ENCODE measurements around the gene SST. TPM values are rescaled to one million over a fixed set of nuclear protein-coding genes. Genes with fewer than 3 reads are reported as not detected.

SST gene
- total and polyA plus RNA-seq, 2 of the 13 experiments (the other 11 are each of a cell fraction or from before 2014, with no cell fraction given): not detected

- TF ChIP-seq FOSL1 (CRISPR knock-in tag; IDR thresholded peaks at IDR 0.05; ENCODE audit: borderline replicate concordance) (peak; percentile 72), ZNF562 (CRISPR knock-in tag; IDR thresholded peaks at IDR 0.05; ENCODE audit: borderline replicate concordance) (no peak), ZNF788 (CRISPR knock-in tag; IDR thresholded peaks at IDR 0.05; ENCODE audit: borderline replicate concordance) (peak; percentile 69), ATF5 (CRISPR knock-in tag; IDR thresholded peaks at IDR 0.05; ENCODE audit: low read depth) (0 out of 2 replicates have a peak, but pooled peaks have one; percentile 81), PAWR (CRISPR knock-in tag; IDR thresholded peaks at IDR 0.05; ENCODE audit: borderline replicate concordance) (no peak), ZMYM3 (CRISPR knock-in tag; IDR thresholded peaks at IDR 0.05) (no peak), NFIC (IDR thresholded peaks at IDR 0.05; ENCODE audit: low read length) (no peak), IKZF4 (CRISPR knock-in tag; IDR thresholded peaks at IDR 0.05; ENCODE audit: borderline replicate concordance, low read depth, not compliant biosample characterization) (peak; percentile 95), ZNF510 (CRISPR knock-in tag; IDR thresholded peaks at IDR 0.05; ENCODE audit: low read depth) (0 out of 2 replicates have a peak, but pooled peaks have one; percentile 53), ZFP62 (CRISPR knock-in tag; IDR thresholded peaks at IDR 0.05) (no peak), TARDBP (CRISPR knock-in tag; IDR thresholded peaks at IDR 0.05) (no peak), HNF1A (IDR thresholded peaks at IDR 0.05; ENCODE audit: low read depth) (no peak), HNF1A (CRISPR knock-in tag; IDR thresholded peaks at IDR 0.05; ENCODE audit: borderline replicate concordance) (no peak), ZSCAN5A (CRISPR knock-in tag; IDR thresholded peaks at IDR 0.05; ENCODE audit: borderline replicate concordance) (peak; percentile 68; the same call in 1 of the 2 replicates), ZNF543 (CRISPR knock-in tag; IDR thresholded peaks at IDR 0.05) (peak; percentile 90), CC2D1A (CRISPR knock-in tag; IDR thresholded peaks at IDR 0.05) (no peak), ZFP1 (CRISPR knock-in tag; IDR thresholded peaks at IDR 0.05) (peak; percentile 76; the same call in 1 of the 2 replicates), HES4 (CRISPR knock-in tag; IDR thresholded peaks at IDR 0.05; ENCODE audit: borderline replicate concordance) (peak; percentile 98)
- TF ChIP-seq, protein P1, sequence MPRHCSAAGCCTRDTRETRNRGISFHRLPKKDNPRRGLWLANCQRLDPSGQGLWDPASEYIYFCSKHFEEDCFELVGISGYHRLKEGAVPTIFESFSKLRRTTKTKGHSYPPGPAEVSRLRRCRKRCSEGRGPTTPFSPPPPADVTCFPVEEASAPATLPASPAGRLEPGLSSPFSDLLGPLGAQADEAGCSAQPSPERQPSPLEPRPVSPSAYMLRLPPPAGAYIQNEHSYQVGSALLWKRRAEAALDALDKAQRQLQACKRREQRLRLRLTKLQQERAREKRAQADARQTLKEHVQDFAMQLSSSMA (CRISPR knock-in tag; IDR thresholded peaks at IDR 0.05): no peak
Observed at GRCh38 chr3:187669675-187670504, at the start of gene SST (continued).

Measured in HepG2 (cell line).